SK-N-MC (cell line): ENCODE results near the gene USP31.

Experiments
- DNase-seq: peaks from one replicate; pipeline ENCODE4 v3.0.0-alpha.2; 2011; ENCODE audit warnings: low read depth, low spot score
- H3K27ac ChIP-seq: fragments of 200-600 bp; sonication (generic); 2 replicates; pipeline ENCODE4 v1.5.1; 2016; ENCODE audit warnings: mixed run types
- H3K36me3 ChIP-seq: fragments of 200-600 bp; sonication (generic); 2 replicates; pipeline ENCODE4 v1.6.1; 2017; ENCODE audit warnings: antibody characterized with exemption, low read length, mixed read lengths; ENCODE audit not compliant: insufficient read depth
- H3K4me3 ChIP-seq: fragments of 200-600 bp; sonication (generic); 2 replicates; pipeline ENCODE4 v1.5.1; 2016
- H3K9ac ChIP-seq: fragments of 200-600 bp; sonication (generic); 2 replicates; pipeline ENCODE4 v1.8.0; 2017; ENCODE audit warnings: mixed run types, mixed read lengths; ENCODE audit not compliant: insufficient read length
- H3K9me3 ChIP-seq: fragments of 200-600 bp; sonication (generic); 2 replicates; pipeline ENCODE4 v1.6.1; 2017; ENCODE audit warnings: low read depth, mild to moderate bottlenecking, antibody characterized with exemption, low read length, moderate library complexity, mixed read lengths
- EZH2 ChIP-seq: fragments of 200-600 bp; sonication (generic); IDR thresholded peaks from one replicate; pipeline ENCODE4 v1.6.1; 2017; ENCODE audit warnings: antibody characterized with exemption
- FOXP2 ChIP-seq: optimal IDR thresholded peaks from 2 replicates; pipeline ENCODE3; 2011; ENCODE audit warnings: mild to moderate bottlenecking, moderate library complexity; ENCODE audit not compliant: insufficient read depth; ENCODE audit errors: extremely low read length, control extremely low read depth
- POLR2AphosphoS5 ChIP-seq: IDR thresholded peaks from 2 replicates; pipeline ENCODE4 v1.6.1; 2012; ENCODE audit warnings: mild to moderate bottlenecking, low read depth, low read length, borderline replicate concordance

USP31 gene

GRCh38 chr16:23149267-23149992, at the start of gene USP31:
TSS of gene USP31 (minus strand) at chr16:23149452. CDS start at chr16:23149270, 182 bp downstream.
- H3K9me3 ChIP-seq: no peaks in the 10 kb centered on the region
- H3K36me3 ChIP-seq: no peaks in the 10 kb centered on the region
- peak within 1 kb of the TSS; percentile 85 for H3K4me3 ChIP-seq
- H3K27ac ChIP-seq: no peak within 1 kb of the TSS
- TF ChIP-seq EZH2 (no peak), POLR2AphosphoS5 (no peak; the same call in 1 of the 2 replicates), FOXP2 (no peak)
- peak; percentile 61 for DNase-seq
- H3K9ac ChIP-seq: peak within 1 kb of the TSS; percentile 59

GRCh38 chr16:23196539-23196938, 47.3 kb upstream of the USP31 start:
- Histone ChIP-seq H3K4me3 (no peak overlapping the region), H3K9me3 (no peaks in the 10 kb centered on the region), H3K27ac (no peak overlapping the region), H3K9ac (no peak overlapping the region), H3K36me3 (no peaks in the 10 kb centered on the region)
- no peak for DNase-seq
- TF ChIP-seq EZH2 (no peak), FOXP2 (no peak), POLR2AphosphoS5 (no peak)

- Histone ChIP-seq H3K9ac (no peak overlapping the region), H3K36me3 (no peaks in the 10 kb centered on the region), H3K27ac (no peak overlapping the region), H3K4me3 (no peak overlapping the region), H3K9me3 (no peaks in the 10 kb centered on the region)
- no peak for DNase-seq
- TF ChIP-seq POLR2AphosphoS5 (no peak), FOXP2 (no peak), EZH2 (no peak)
Observed at GRCh38 chr16:23195366-23195978, 46.2 kb upstream of the USP31 start.

- H3K9me3 ChIP-seq: no peaks in the 10 kb centered on the region
- no peak overlapping the region for H3K27ac ChIP-seq
- no peak overlapping the region for H3K9ac ChIP-seq
- no peak for DNase-seq
- no peak overlapping the region for H3K4me3 ChIP-seq
- no peaks in the 10 kb centered on the region for H3K36me3 ChIP-seq
- TF ChIP-seq POLR2AphosphoS5 (no peak), EZH2 (no peak), FOXP2 (no peak)
Observed at GRCh38 chr16:23194497-23195221, 45.4 kb upstream of the USP31 start.

GRCh38 chr16:23188911-23189310, 39.7 kb upstream of the USP31 start:
- TF ChIP-seq POLR2AphosphoS5 (no peak), FOXP2 (no peak), EZH2 (no peak)
- no peaks in the 10 kb centered on the region for H3K9me3 ChIP-seq
- H3K36me3 ChIP-seq: no peaks in the 10 kb centered on the region

GRCh38 chr16:23187341-23187740, 38.1 kb upstream of the USP31 start:
- TF ChIP-seq POLR2AphosphoS5 (no peak), EZH2 (no peak), FOXP2 (no peak)
- H3K9ac ChIP-seq: no peak overlapping the region
- H3K36me3 ChIP-seq: no peaks in the 10 kb centered on the region
- H3K4me3 ChIP-seq: no peak overlapping the region
- H3K27ac ChIP-seq: no peak overlapping the region
- no peak for DNase-seq
- no peaks in the 10 kb centered on the region for H3K9me3 ChIP-seq

More at GRCh38 chr16:23188911-23189310, 39.7 kb upstream of the USP31 start:
- H3K4me3 ChIP-seq: no peak overlapping the region
- no peak overlapping the region for H3K9ac ChIP-seq
- no peak for DNase-seq
- H3K27ac ChIP-seq: no peak overlapping the region

- no peak overlapping the region for H3K9ac ChIP-seq
Observed at GRCh38 chr16:23186171-23186570, 36.9 kb upstream of the USP31 start.

GRCh38 chr16:23185656-23186055, 36.4 kb upstream of the USP31 start:
- H3K9ac ChIP-seq: no peak overlapping the region
- no peaks in the 10 kb centered on the region for H3K9me3 ChIP-seq
- no peak for DNase-seq
- H3K36me3 ChIP-seq: no peaks in the 10 kb centered on the region
- no peak for TF ChIP-seq EZH2
- TF ChIP-seq POLR2AphosphoS5: no peak
- H3K27ac ChIP-seq: no peak overlapping the region
- H3K4me3 ChIP-seq: no peak overlapping the region

More at GRCh38 chr16:23186171-23186570, 36.9 kb upstream of the USP31 start:
- H3K36me3 ChIP-seq: no peaks in the 10 kb centered on the region
- DNase-seq: no peak
- H3K9me3 ChIP-seq: no peaks in the 10 kb centered on the region
- no peak overlapping the region for H3K4me3 ChIP-seq
- TF ChIP-seq FOXP2 (no peak), POLR2AphosphoS5 (no peak), EZH2 (no peak)
- H3K27ac ChIP-seq: no peak overlapping the region

GRCh38 chr16:23183543-23183862, 34.3 kb upstream of the USP31 start:
- Histone ChIP-seq H3K4me3 (peak overlapping the region; percentile 71), H3K36me3 (no peaks in the 10 kb centered on the region), H3K9me3 (no peaks in the 10 kb centered on the region), H3K9ac (no peak overlapping the region), H3K27ac (no peak overlapping the region)
- DNase-seq: no peak
- TF ChIP-seq EZH2 (no peak), POLR2AphosphoS5 (no peak), FOXP2 (no peak)
